Measurements from ENCODE around the gene TRAF3IP3.

The TRAF3IP3 gene

GRCh38 chr1:209802117-209802779 is 46.4 kb downstream of the TRAF3IP3 start:
- no peak for DNase-seq

GRCh38 chr1:209802780-209803152 is 46.9 kb downstream of the TRAF3IP3 start:
- DNase-seq, result no peak

- DNase-seq, result no peak
Observed at GRCh38 chr1:209803568-209803967, 47.7 kb downstream of the TRAF3IP3 start.

- no peak for DNase-seq
Observed at GRCh38 chr1:209805341-209805781, 49.5 kb downstream of the TRAF3IP3 start.

- DNase-seq, result peak; percentile 81
Observed at GRCh38 chr1:209805875-209806760, 50.3 kb downstream of the TRAF3IP3 start, which contains the start of gene IRF6. Gene IRF6 (minus strand): TSS chr1:209806142. CDS start chr1:209801413, 4,729 bp downstream.

GRCh38 chr1:209807509-209807908 is 51.7 kb downstream of the TRAF3IP3 start:
- DNase-seq, result no peak

GRCh38 chr1:209808059-209808581 is 52.3 kb downstream of the TRAF3IP3 start:
- no peak for DNase-seq

GRCh38 chr1:209809611-209810010 is 53.8 kb downstream of the TRAF3IP3 start:
- no peak for DNase-seq

GRCh38 chr1:209810783-209811182 is 54.9 kb downstream of the TRAF3IP3 start:
- no peak for DNase-seq

GRCh38 chr1:209813902-209814301 is 58.0 kb downstream of the TRAF3IP3 start:
- DNase-seq, result no peak

GRCh38 chr1:209815490-209815889 is 59.6 kb downstream of the TRAF3IP3 start:
- DNase-seq, result no peak

- no peak for DNase-seq
Observed at GRCh38 chr1:209815931-209816341, 60.1 kb downstream of the TRAF3IP3 start.

GRCh38 chr1:209816923-209817322 is 61.1 kb downstream of the TRAF3IP3 start:
- DNase-seq, result no peak

GRCh38 chr1:209817691-209818090 is 61.8 kb downstream of the TRAF3IP3 start:
- DNase-seq, result no peak

- DNase-seq, result no peak
Observed at GRCh38 chr1:209819058-209819457, 63.2 kb downstream of the TRAF3IP3 start.

- DNase-seq, result no peak
Observed at GRCh38 chr1:209820986-209821385, 65.1 kb downstream of the TRAF3IP3 start.

- DNase-seq, result no peak
Observed at GRCh38 chr1:209822706-209823105, 66.9 kb downstream of the TRAF3IP3 start.

- DNase-seq, result no peak
Observed at GRCh38 chr1:209823143-209824041, 67.5 kb downstream of the TRAF3IP3 start.

GRCh38 chr1:209825591-209826434 is 70.0 kb downstream of the TRAF3IP3 start:
- no peak for DNase-seq

- DNase-seq, result peak; percentile 79
Observed at GRCh38 chr1:209827384-209828262, 71.8 kb downstream of the TRAF3IP3 start, which contains the start of gene UTP25. Gene UTP25 (plus strand): TSS chr1:209827972. CDS start chr1:209828064, 92 bp downstream.

Data from right kidney (tissue), 1 donor.